ENCODE measurements around the gene CLIP1.

CLIP1 gene

GRCh38 chr12:122371475-122372045 lies 50.9 kb downstream of the CLIP1 start:
- TF ChIP-seq GATA3 (IDR thresholded peaks at IDR 0.05; ENCODE audit: low read depth, low read length) (no peak), GATA2 (IDR thresholded peaks at IDR 0.05; ENCODE audit: low read depth, low read length) (no peak)

GRCh38 chr12:122368361-122369073 lies 54.0 kb downstream of the CLIP1 start:
- TF ChIP-seq GATA3 (IDR thresholded peaks at IDR 0.05; ENCODE audit: low read depth, low read length) = no peak
- no peak for TF ChIP-seq GATA2 (IDR thresholded peaks at IDR 0.05; ENCODE audit: low read depth, low read length)

GRCh38 chr12:122366685-122367475 lies 55.6 kb downstream of the CLIP1 start:
- TF ChIP-seq GATA3 (IDR thresholded peaks at IDR 0.05; ENCODE audit: low read depth, low read length) = no peak
- TF ChIP-seq GATA2 (IDR thresholded peaks at IDR 0.05; ENCODE audit: low read depth, low read length) = no peak

GRCh38 chr12:122363782-122364181 lies 58.7 kb downstream of the CLIP1 start:
- no peak for TF ChIP-seq GATA2 (IDR thresholded peaks at IDR 0.05; ENCODE audit: low read depth, low read length)
- TF ChIP-seq GATA3 (IDR thresholded peaks at IDR 0.05; ENCODE audit: low read depth, low read length) = no peak

- TF ChIP-seq GATA3 (IDR thresholded peaks at IDR 0.05; ENCODE audit: low read depth, low read length) = no peak
- TF ChIP-seq GATA2 (IDR thresholded peaks at IDR 0.05; ENCODE audit: low read depth, low read length) = no peak
Measured at GRCh38 chr12:122362755-122363154, 59.7 kb downstream of the CLIP1 start.

- no peak for TF ChIP-seq GATA3 (IDR thresholded peaks at IDR 0.05; ENCODE audit: low read depth, low read length)
- TF ChIP-seq GATA2 (IDR thresholded peaks at IDR 0.05; ENCODE audit: low read depth, low read length) = no peak
Measured at GRCh38 chr12:122356192-122356635, 66.3 kb downstream of the CLIP1 start.

GRCh38 chr12:122355706-122356105 lies 66.8 kb downstream of the CLIP1 start:
- no peak for TF ChIP-seq GATA2 (IDR thresholded peaks at IDR 0.05; ENCODE audit: low read depth, low read length)
- no peak for TF ChIP-seq GATA3 (IDR thresholded peaks at IDR 0.05; ENCODE audit: low read depth, low read length)

- no peak for TF ChIP-seq GATA2 (IDR thresholded peaks at IDR 0.05; ENCODE audit: low read depth, low read length)
- TF ChIP-seq GATA3 (IDR thresholded peaks at IDR 0.05; ENCODE audit: low read depth, low read length) = no peak
Measured at GRCh38 chr12:122354958-122355641, 67.4 kb downstream of the CLIP1 start.

GRCh38 chr12:122352394-122352793 lies 70.1 kb downstream of the CLIP1 start:
- TF ChIP-seq GATA2 (IDR thresholded peaks at IDR 0.05; ENCODE audit: low read depth, low read length) = no peak
- no peak for TF ChIP-seq GATA3 (IDR thresholded peaks at IDR 0.05; ENCODE audit: low read depth, low read length)

- TF ChIP-seq GATA3 (IDR thresholded peaks at IDR 0.05; ENCODE audit: low read depth, low read length) (no peak), GATA2 (IDR thresholded peaks at IDR 0.05; ENCODE audit: low read depth, low read length) (no peak)
Measured at GRCh38 chr12:122350141-122350848, 72.2 kb downstream of the CLIP1 start.

GRCh38 chr12:122349078-122349477 lies 73.4 kb downstream of the CLIP1 start:
- no peak for TF ChIP-seq GATA2 (IDR thresholded peaks at IDR 0.05; ENCODE audit: low read depth, low read length)
- TF ChIP-seq GATA3 (IDR thresholded peaks at IDR 0.05; ENCODE audit: low read depth, low read length) = no peak

- TF ChIP-seq GATA2 (IDR thresholded peaks at IDR 0.05; ENCODE audit: low read depth, low read length) (no peak), GATA3 (IDR thresholded peaks at IDR 0.05; ENCODE audit: low read depth, low read length) (no peak)
Measured at GRCh38 chr12:122348505-122348904, 74.0 kb downstream of the CLIP1 start.

GRCh38 chr12:122346054-122346453 lies 76.4 kb downstream of the CLIP1 start:
- TF ChIP-seq GATA2 (IDR thresholded peaks at IDR 0.05; ENCODE audit: low read depth, low read length) (no peak), GATA3 (IDR thresholded peaks at IDR 0.05; ENCODE audit: low read depth, low read length) (no peak)
